Mesenchymal stem cell (in vitro differentiated cells and primary cell): ENCODE measurements around the gene MNDA.

ENCODE experiments used
- DNase-seq: peaks from one replicate; pipeline ENCODE4 v3.0.0-alpha.2; 2013
- H2AFZ ChIP-seq: one replicate; pipeline ENCODE4 v1.6.1; 2013; ENCODE audit warnings: low read depth, mild to moderate bottlenecking, control low read depth, inconsistent platforms, low read length, moderate library complexity
- H2AK5ac ChIP-seq: 2 replicates; pipeline ENCODE4 v1.6.1; 2013; ENCODE audit warnings: low read length, moderate library complexity, mild to moderate bottlenecking, inconsistent platforms; ENCODE audit not compliant: severe bottlenecking
- H2BK120ac ChIP-seq: one replicate; pipeline ENCODE4 v1.6.1; 2013; ENCODE audit warnings: low read depth, mild to moderate bottlenecking, inconsistent platforms, low read length, moderate library complexity
- H2BK12ac ChIP-seq, 2 experiments: one replicate each; pipeline ENCODE4 v1.6.1; 2013; ENCODE audit warnings: inconsistent platforms in 2 of 2, low read length in 2 of 2, mild to moderate bottlenecking in 2 of 2, moderate library complexity in 2 of 2, control low read depth in 1 of 2
- H2BK15ac ChIP-seq: one replicate; pipeline ENCODE4 v1.6.1; 2013; ENCODE audit warnings: mild to moderate bottlenecking, low read depth, inconsistent platforms; ENCODE audit not compliant: poor library complexity, severe bottlenecking
- H2BK5ac ChIP-seq: 2 replicates; pipeline ENCODE4 v1.6.1; 2013; ENCODE audit warnings: low read depth, mild to moderate bottlenecking, low read length, control low read depth, inconsistent platforms; ENCODE audit not compliant: poor library complexity, severe bottlenecking
- H3K14ac ChIP-seq, 2 experiments: one replicate each; pipeline ENCODE4 v1.6.1; 2013; ENCODE audit warnings: inconsistent platforms in 2 of 2, low read length in 2 of 2, control low read depth in 1 of 2, mild to moderate bottlenecking in 1 of 2, moderate library complexity in 1 of 2
- H3K18ac ChIP-seq, 2 experiments: one replicate each; pipeline ENCODE4 v1.6.1; 2013; ENCODE audit warnings: inconsistent platforms in 2 of 2, low read length in 2 of 2, control low read depth in 1 of 2, low read depth in 1 of 2, mild to moderate bottlenecking in 1 of 2
- H3K23ac ChIP-seq, 2 experiments: one replicate each; pipeline ENCODE4 v1.6.1; 2013; ENCODE audit warnings: inconsistent platforms in 2 of 2, low read length in 2 of 2, mild to moderate bottlenecking in 2 of 2, moderate library complexity in 2 of 2, control low read depth in 1 of 2
- H3K27ac ChIP-seq: 2 replicates; pipeline ENCODE4 v1.5.1; 2013; ENCODE audit warnings: mild to moderate bottlenecking, moderate library complexity, low read length, control low read depth, inconsistent platforms; ENCODE audit not compliant: poor library complexity, severe bottlenecking
- H3K27me3 ChIP-seq, 2 experiments: 2 replicates each; pipeline versions ENCODE4 v1.6.1 to v1.7.0; 2013; ENCODE audit warnings: low read length in 2 of 2, mild to moderate bottlenecking in 2 of 2, moderate library complexity in 2 of 2, control low read depth in 1 of 2, inconsistent platforms in 1 of 2; ENCODE audit not compliant: control insufficient read depth in 1 of 2, insufficient read depth in 1 of 2
- H3K36me3 ChIP-seq, 2 experiments: 2 replicates each; pipeline versions ENCODE4 v1.6.1 to v1.7.0; 2013; ENCODE audit warnings: low read length in 2 of 2, control low read depth in 1 of 2, inconsistent platforms in 1 of 2, low read depth in 1 of 2, mild to moderate bottlenecking in 1 of 2; ENCODE audit not compliant: insufficient read depth in 2 of 2, control insufficient read depth in 1 of 2
- H3K4ac ChIP-seq, 2 experiments: one replicate each; pipeline ENCODE4 v1.6.1; 2013; ENCODE audit warnings: inconsistent platforms in 2 of 2, low read length in 2 of 2, mild to moderate bottlenecking in 2 of 2, moderate library complexity in 2 of 2, control low read depth in 1 of 2, low read depth in 1 of 2
- H3K4me1 ChIP-seq: 2 replicates; pipeline ENCODE4 v1.6.1; 2013; ENCODE audit warnings: low read depth, low read length, control low read depth; ENCODE audit not compliant: control insufficient read depth, insufficient read depth
- H3K4me2 ChIP-seq: 2 replicates; pipeline ENCODE4 v1.6.1; 2013; ENCODE audit warnings: low read length, mild to moderate bottlenecking, inconsistent platforms; ENCODE audit not compliant: poor library complexity, severe bottlenecking
- H3K4me3 ChIP-seq, 2 experiments: 2 replicates each; pipeline versions ENCODE4 v1.5.1 to v1.7.0; 2013; ENCODE audit warnings: low read length in 2 of 2, mild to moderate bottlenecking in 2 of 2, control low read depth in 1 of 2, low read depth in 1 of 2; ENCODE audit not compliant: insufficient read depth in 1 of 2
- H3K79me1 ChIP-seq: replicated peaks from 2 replicates; pipeline ENCODE4 v1.6.1; 2013; ENCODE audit warnings: mild to moderate bottlenecking, control low read depth, low read length, inconsistent platforms; ENCODE audit not compliant: poor library complexity, severe bottlenecking
- H3K9ac ChIP-seq: 2 replicates; pipeline ENCODE4 v1.7.0; 2013; ENCODE audit warnings: mild to moderate bottlenecking, low read length, moderate library complexity
- H3K9me3 ChIP-seq: 2 replicates; pipeline ENCODE4 v1.7.0; 2013; ENCODE audit warnings: mild to moderate bottlenecking, low read length; ENCODE audit not compliant: control insufficient read depth
- H4K8ac ChIP-seq: one replicate; pipeline ENCODE4 v1.6.1; 2013; ENCODE audit warnings: inconsistent platforms, mild to moderate bottlenecking, low read length, moderate library complexity
- H4K91ac ChIP-seq: one replicate; pipeline ENCODE4 v1.6.1; 2013; ENCODE audit warnings: mild to moderate bottlenecking, low read length, inconsistent platforms
- WGBS: methylation state at CpG from one replicate; pipeline ENCODE4 v1.1.7; 2013; ENCODE audit warnings: mixed read lengths; 5-methylcytosine and 5-hydroxymethylcytosine counted together

Gene MNDA

DNA sequence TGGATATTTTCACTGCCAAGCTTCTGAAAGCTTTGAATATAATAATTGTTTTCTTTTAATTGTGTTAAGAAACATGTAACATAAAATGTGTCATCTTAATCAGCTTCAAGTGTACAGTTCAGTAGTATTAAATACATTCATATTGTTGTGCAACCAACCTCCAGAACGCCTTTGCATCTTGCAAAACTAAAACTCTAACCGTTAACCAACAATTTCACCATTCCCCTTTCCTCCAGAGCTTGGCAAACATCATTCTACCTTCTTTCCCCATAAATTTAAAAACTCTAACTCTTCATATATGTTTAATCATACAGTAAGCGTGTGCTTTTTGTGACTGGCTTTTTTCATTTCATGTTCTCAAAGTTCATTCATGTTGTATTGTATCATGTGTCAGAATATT, 2.1 kb downstream of the MNDA start:
- Histone ChIP-seq H3K14ac (no peak overlapping the region), H3K4me3 (no peak overlapping the region), H3K36me3 (no peaks in the 10 kb centered on the region), H3K27ac (no peak overlapping the region), H3K27me3 (no peaks in the 10 kb centered on the region), H4K91ac (no peak overlapping the region), H2BK12ac (no peak overlapping the region), H3K18ac (no peak overlapping the region), H3K4ac (no peak overlapping the region), H3K23ac (no peak overlapping the region), H2BK5ac (no peak overlapping the region), H2BK15ac (no peak overlapping the region), H3K9me3 (no peaks in the 10 kb centered on the region), H3K4me2 (no peak overlapping the region), H3K79me1 (no peaks in the 10 kb centered on the region), H2AFZ (no peak overlapping the region), H3K9ac (no peak overlapping the region), H2AK5ac (no peak overlapping the region), H3K4me1 (no peaks in the 10 kb centered on the region), H4K8ac (no peak overlapping the region), H2BK120ac (no peak overlapping the region)
- no peak for DNase-seq
- 42% methylated on average over 2 of the region's 3 CpGs for WGBS

DNA sequence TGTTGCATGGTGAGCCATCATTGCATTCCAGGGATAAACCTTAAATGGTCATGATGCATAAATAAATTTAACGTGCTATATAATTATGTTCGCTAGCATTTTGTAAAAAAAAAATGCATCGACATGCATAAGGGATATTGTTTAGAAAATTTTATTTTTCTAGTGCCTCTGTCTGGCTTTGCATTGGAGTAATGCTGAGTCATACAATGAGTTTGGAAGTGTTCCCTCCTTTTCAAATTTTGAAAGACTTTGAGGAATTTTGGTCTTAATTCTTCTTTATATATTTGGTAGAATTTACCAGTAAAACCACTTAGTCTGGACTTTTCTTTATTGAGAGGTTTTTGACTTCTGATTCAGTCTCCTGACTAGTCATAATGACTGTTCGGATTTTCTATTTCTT, 4.9 kb downstream of the MNDA start:
- no peak overlapping the region for H3K14ac ChIP-seq
- no peak overlapping the region for H3K4ac ChIP-seq
- H2AFZ ChIP-seq, result no peak overlapping the region
- H3K4me1 ChIP-seq, result no peaks in the 10 kb centered on the region
- H2AK5ac ChIP-seq, result no peak overlapping the region
- H3K79me1 ChIP-seq, result no peaks in the 10 kb centered on the region
- H3K27me3 ChIP-seq, result no peaks in the 10 kb centered on the region
- H2BK15ac ChIP-seq, result no peak overlapping the region
- no peak overlapping the region for H4K91ac ChIP-seq
- no peak for DNase-seq
- H3K23ac ChIP-seq, result no peak overlapping the region
- H3K9me3 ChIP-seq, result no peaks in the 10 kb centered on the region
- no peak overlapping the region for H2BK5ac ChIP-seq
- H3K27ac ChIP-seq, result no peak overlapping the region
- H2BK120ac ChIP-seq, result no peak overlapping the region
- no peak overlapping the region for H3K18ac ChIP-seq
- H2BK12ac ChIP-seq, result no peak overlapping the region
- H3K9ac ChIP-seq, result no peak overlapping the region
- H3K4me2 ChIP-seq, result no peak overlapping the region
- WGBS, result 96% methylated on average over 3 of the region's 4 CpGs
- no peak overlapping the region for H3K4me3 ChIP-seq
- no peak overlapping the region for H4K8ac ChIP-seq
- no peaks in the 10 kb centered on the region for H3K36me3 ChIP-seq

DNA sequence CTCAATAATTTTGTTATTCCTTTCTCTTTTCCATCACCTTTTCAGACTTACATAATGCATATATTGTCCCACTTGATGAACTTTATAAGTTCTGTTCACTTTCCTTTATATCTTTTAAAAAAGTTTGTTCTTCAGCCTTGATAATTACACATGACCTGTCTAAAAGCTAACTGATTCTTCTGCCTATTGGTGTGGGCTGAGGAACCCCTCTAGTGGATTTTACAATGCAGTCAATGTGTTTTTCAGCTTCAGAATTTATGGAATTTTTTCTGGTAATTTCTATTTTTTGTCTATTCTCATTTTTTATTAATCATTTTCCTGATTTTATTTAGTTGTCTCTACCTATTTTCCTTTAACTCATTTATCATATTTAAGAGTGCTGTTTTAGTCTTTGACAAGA, 7.5 kb downstream of the MNDA start:
- Histone ChIP-seq H4K91ac (no peak overlapping the region), H2BK120ac (no peak overlapping the region), H3K9ac (no peak overlapping the region), H2AFZ (no peak overlapping the region), H3K27ac (no peak overlapping the region), H3K36me3 (no peaks in the 10 kb centered on the region), H3K4ac (no peak overlapping the region), H3K23ac (no peak overlapping the region), H3K4me2 (no peak overlapping the region), H3K14ac (no peak overlapping the region), H3K27me3 (no peaks in the 10 kb centered on the region), H4K8ac (no peak overlapping the region), H2BK12ac (no peak overlapping the region), H2BK15ac (no peak overlapping the region), H2AK5ac (no peak overlapping the region), H3K4me1 (no peaks in the 10 kb centered on the region), H3K4me3 (no peak overlapping the region), H3K18ac (no peak overlapping the region), H3K79me1 (no peaks in the 10 kb centered on the region), H3K9me3 (no peaks in the 10 kb centered on the region), H2BK5ac (no peak overlapping the region)
- no peak for DNase-seq

DNA sequence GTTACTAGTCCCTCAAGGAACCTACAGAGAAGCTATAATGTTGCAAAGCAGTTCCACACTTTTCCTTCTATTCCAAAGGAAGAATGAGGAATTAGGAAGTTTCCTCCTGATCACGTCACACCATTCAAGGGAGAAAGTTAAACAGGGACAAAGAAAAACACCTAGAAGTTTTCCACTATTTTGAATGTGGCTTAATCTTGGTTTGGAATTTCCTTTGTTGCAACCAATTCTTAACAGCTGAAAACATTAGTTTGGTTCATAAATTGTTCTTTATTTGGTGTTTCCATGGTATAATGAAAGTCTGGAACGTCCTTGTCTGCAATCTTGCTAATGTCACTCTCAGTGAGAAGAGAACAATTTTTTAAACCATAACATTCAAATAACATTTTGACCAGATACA, 8.4 kb downstream of the MNDA start:
- Histone ChIP-seq H3K4me1 (no peaks in the 10 kb centered on the region), H2AFZ (no peak overlapping the region), H2BK15ac (no peak overlapping the region), H4K91ac (no peak overlapping the region), H3K27ac (no peak overlapping the region), H3K9ac (no peak overlapping the region), H3K36me3 (no peaks in the 10 kb centered on the region), H3K27me3 (no peaks in the 10 kb centered on the region), H3K23ac (no peak overlapping the region), H2BK5ac (no peak overlapping the region), H3K14ac (no peak overlapping the region), H3K4ac (no peak overlapping the region), H3K18ac (no peak overlapping the region), H2AK5ac (no peak overlapping the region), H2BK120ac (no peak overlapping the region), H3K4me3 (no peak overlapping the region), H3K9me3 (no peaks in the 10 kb centered on the region), H2BK12ac (no peak overlapping the region), H3K4me2 (no peak overlapping the region), H3K79me1 (no peaks in the 10 kb centered on the region), H4K8ac (no peak overlapping the region)
- DNase-seq, result no peak
- no CpG with 5 or more reads among the region's 2 CpGs for WGBS
